ENCODE measurements around the gene FGD1.
A peak's percentile ranks its signal among the peaks of the same experiment; 100 is the strongest.

The FGD1 gene

DNA sequence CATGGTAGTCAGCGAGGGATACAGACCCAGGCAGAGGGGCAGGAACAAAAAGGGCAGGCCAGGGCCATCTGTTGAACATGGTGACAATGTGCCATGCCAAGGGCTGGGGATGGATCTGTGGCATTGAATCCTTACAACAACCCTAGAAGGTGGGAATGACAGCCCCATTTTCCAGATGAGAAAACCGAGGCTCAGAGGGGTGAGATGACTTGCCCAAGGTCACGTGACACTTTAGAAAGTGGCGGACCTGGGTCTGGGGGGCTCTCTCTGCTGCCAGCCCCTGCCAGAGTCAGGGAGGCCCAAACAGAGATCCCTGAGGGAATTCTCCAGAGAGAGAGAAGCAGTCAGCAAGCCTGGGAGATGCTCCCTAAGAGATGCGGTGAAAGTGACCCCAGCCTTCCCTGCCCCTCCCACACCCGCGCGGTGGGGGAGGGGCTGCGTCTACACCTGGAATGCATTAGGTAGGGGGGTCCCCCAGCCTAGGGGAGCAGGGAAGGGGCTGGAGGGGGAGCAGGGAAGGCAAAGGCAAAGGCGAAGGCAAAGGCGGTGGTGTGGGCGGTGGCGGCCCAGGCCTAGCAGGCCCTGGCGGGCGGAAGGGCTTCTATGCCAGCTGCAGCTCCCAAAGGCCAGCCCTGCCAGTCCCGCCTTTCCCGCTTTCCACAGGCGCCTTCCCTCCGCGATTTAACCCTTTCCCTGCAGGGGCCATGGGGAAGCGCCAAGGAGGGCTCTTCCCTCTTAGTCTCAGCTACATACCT lies 13.0 kb downstream of the FGD1 start:
- H2BK120ac ChIP-seq (ENCODE audit: insufficient read depth, low read length, poor library complexity): no peak overlapping the region
- peak overlapping the region; percentile 86 for H4K91ac ChIP-seq (ENCODE audit: low read depth, low read length)
- H2AK5ac ChIP-seq (ENCODE audit: low read length): peak overlapping the region; percentile 86
- peak overlapping the region; percentile 88 for H3K18ac ChIP-seq (ENCODE audit: low read length)
- H3K23ac ChIP-seq (ENCODE audit: low read length): no peak overlapping the region
- peak overlapping the region; percentile 70 for H3K14ac ChIP-seq (ENCODE audit: low read length)
- H2AFZ ChIP-seq (ENCODE audit: insufficient read depth, low read length, poor library complexity): no peak overlapping the region
- H4K12ac ChIP-seq (ENCODE audit: low read depth, low read length): peak overlapping the region; percentile 59
- no peak overlapping the region for H3K9ac ChIP-seq (ENCODE audit: low read length)
- no peaks in the 10 kb centered on the region for H3K27me3 ChIP-seq (ENCODE audit: insufficient read depth, low read length)
- H3K27ac ChIP-seq (ENCODE audit: low read depth, low read length): peak overlapping the region; percentile 9
- H3K79me2 ChIP-seq (ENCODE audit: control insufficient read depth, insufficient read depth, low read length, poor library complexity): peaks cover 1% of the 10 kb centered on the region
- no peaks in the 10 kb centered on the region for H3K9me3 ChIP-seq (ENCODE audit: insufficient read depth, low read depth, low read length)
- WGBS (ENCODE audit: extremely low coverage, insufficient coverage, insufficient read length): no CpG with 5 or more reads among the region's 21 CpGs
- H3K4me1 ChIP-seq (ENCODE audit: control insufficient read depth in 1 of 2, insufficient read depth in 2 of 2, low read length in 2 of 2): peaks cover 23 to 32% of the 10 kb centered on the region in 2 experiments
- peaks cover 10% of the 10 kb centered on the region for H3K79me1 ChIP-seq (ENCODE audit: low read length)
- H3K4me3 ChIP-seq (ENCODE audit: low read depth, low read length): no peak overlapping the region
- peak overlapping the region; percentile 80 for H3K4ac ChIP-seq (ENCODE audit: low read depth, low read length)
- no peaks in the 10 kb centered on the region for H3K36me3 ChIP-seq (ENCODE audit: control insufficient read depth in 1 of 2, insufficient read depth in 2 of 2, low read length in 2 of 2)
- peak overlapping the region; percentile 85 for H2BK12ac ChIP-seq (ENCODE audit: low read length)
- H4K8ac ChIP-seq (ENCODE audit: low read depth, low read length): peak overlapping the region; percentile 73
- H2BK5ac ChIP-seq (ENCODE audit: low read depth, low read length, poor library complexity): peak overlapping the region; percentile 47
- DNase-seq: no peak
- H3K4me2 ChIP-seq (ENCODE audit: low read length): no peak overlapping the region

DNA sequence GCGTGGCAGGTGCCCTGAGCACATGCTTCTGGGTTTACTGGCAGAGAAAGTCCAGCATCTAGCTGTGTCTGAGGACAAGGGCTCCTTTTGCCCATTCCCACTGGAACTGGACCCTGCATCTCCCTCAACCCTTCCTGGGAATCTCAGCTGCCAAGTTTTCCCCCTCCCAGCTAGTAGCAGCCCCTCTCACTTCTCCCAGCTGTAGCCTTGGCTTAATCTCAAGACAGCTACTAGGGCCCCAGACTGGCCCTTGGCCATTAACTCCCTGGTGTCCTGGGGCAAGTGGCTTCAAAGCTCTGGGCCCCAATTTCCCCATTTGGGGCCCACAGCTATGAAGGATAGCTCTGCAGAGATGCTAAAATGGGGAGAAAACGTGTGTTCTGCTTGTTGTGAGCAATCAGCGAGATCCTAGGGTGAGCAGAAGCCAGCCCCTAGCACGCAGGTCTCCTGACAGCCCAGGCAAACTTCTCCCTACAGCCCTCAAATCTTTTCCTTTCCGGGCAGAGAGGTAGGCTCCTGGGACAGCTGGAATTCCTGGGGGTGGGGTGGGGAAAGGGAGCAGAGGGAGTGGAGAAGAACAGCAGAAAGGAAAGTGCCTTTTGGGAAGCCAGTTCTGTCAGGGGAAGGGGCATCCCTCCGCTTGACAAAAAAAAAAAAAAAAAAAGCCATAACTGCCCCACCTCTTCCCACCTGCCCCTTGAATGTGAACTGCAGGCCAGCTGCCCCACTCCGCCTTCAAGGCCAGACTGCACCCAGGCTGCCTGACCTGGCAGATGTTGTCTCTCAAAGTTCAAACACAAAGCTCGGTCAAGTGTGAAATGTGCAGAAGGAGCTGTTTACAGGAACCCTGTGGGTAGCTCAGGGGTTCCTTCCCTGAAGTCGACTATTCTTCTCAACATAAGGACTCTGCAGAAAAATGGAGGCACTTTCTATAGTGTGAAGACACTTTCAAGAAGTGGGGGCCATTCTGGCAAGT lies 16.6 kb downstream of the FGD1 start:
- Histone ChIP-seq H3K9me3 (ENCODE audit: insufficient read depth, low read depth, low read length) (no peaks in the 10 kb centered on the region), H3K27ac (ENCODE audit: low read depth, low read length) (no peak overlapping the region), H3K23ac (ENCODE audit: low read length) (no peak overlapping the region), H3K14ac (ENCODE audit: low read length) (no peak overlapping the region), H2BK12ac (ENCODE audit: low read length) (no peak overlapping the region), H3K4ac (ENCODE audit: low read depth, low read length) (no peak overlapping the region), H3K18ac (ENCODE audit: low read length) (no peak overlapping the region), H3K4me3 (ENCODE audit: low read depth, low read length) (no peak overlapping the region), H2BK5ac (ENCODE audit: low read depth, low read length, poor library complexity) (no peak overlapping the region), H3K4me1 (ENCODE audit: control insufficient read depth in 1 of 2, insufficient read depth in 2 of 2, low read length in 2 of 2) (peaks cover 23 to 28% of the 10 kb centered on the region in 2 experiments), H3K9ac (ENCODE audit: low read length) (no peak overlapping the region), H3K36me3 (ENCODE audit: control insufficient read depth in 1 of 2, insufficient read depth in 2 of 2, low read length in 2 of 2) (no peaks in the 10 kb centered on the region), H4K8ac (ENCODE audit: low read depth, low read length) (no peak overlapping the region), H3K79me2 (ENCODE audit: control insufficient read depth, insufficient read depth, low read length, poor library complexity) (peaks cover 1% of the 10 kb centered on the region), H3K79me1 (ENCODE audit: low read length) (peaks cover 10% of the 10 kb centered on the region), H4K91ac (ENCODE audit: low read depth, low read length) (no peak overlapping the region), H2AFZ (ENCODE audit: insufficient read depth, low read length, poor library complexity) (no peak overlapping the region), H3K27me3 (ENCODE audit: insufficient read depth, low read length) (no peaks in the 10 kb centered on the region), H4K12ac (ENCODE audit: low read depth, low read length) (no peak overlapping the region), H3K4me2 (ENCODE audit: low read length) (no peak overlapping the region), H2BK120ac (ENCODE audit: insufficient read depth, low read length, poor library complexity) (no peak overlapping the region), H2AK5ac (ENCODE audit: low read length) (peak overlapping the region; percentile 66)
- no CpG with 5 or more reads among the region's 9 CpGs for WGBS (ENCODE audit: extremely low coverage, insufficient coverage, insufficient read length)
- no peak for DNase-seq

DNA sequence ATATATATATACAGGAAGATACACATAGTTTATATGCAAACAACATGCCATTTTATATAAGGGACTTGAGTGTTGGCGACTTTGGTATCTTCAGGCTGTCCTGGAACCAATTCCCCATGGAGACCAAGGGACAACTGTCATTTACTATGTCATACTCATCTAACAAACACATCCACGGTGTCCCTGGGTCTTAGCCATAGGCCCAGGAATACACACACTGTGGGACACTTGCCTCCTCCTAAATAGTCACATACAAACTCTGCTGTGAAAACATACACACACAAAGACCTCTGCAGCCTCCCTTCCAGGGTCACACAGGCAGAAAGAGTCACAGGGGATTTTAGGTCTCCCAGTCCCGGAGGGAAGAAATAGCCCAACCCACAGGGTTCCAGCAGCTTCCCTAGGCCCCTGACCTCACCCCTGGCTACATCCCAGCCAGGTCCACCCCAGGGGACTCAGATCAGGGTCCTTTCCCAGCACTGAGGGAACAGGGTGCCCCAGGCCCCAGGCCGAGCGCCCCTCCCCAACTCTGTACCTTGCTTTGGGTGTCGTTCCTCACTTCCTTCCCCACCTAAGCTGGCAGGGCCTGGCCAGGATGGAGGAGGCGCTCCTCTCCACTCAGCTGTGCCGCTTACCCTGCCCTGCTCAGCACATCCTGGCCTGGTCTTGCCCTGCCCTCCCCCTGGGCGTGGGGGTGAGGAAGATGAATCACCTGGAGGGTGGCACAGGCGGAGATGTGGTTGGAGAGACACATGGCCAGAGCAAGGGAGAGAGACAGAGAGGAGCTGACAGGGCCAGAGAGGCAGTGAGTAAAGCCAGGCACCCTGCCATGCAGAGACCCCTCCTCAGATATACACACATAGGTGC lies 21.8 kb downstream of the FGD1 start:
- H2AK5ac ChIP-seq (ENCODE audit: low read length): no peak overlapping the region
- no peak overlapping the region for H2BK120ac ChIP-seq (ENCODE audit: insufficient read depth, low read length, poor library complexity)
- no peak overlapping the region for H2BK5ac ChIP-seq (ENCODE audit: low read depth, low read length, poor library complexity)
- no peak overlapping the region for H3K4me2 ChIP-seq (ENCODE audit: low read length)
- peaks cover 2% of the 10 kb centered on the region for H3K79me1 ChIP-seq (ENCODE audit: low read length)
- no peak overlapping the region for H3K4ac ChIP-seq (ENCODE audit: low read depth, low read length)
- no peak overlapping the region for H2BK12ac ChIP-seq (ENCODE audit: low read length)
- H3K27me3 ChIP-seq (ENCODE audit: insufficient read depth, low read length): no peaks in the 10 kb centered on the region
- no peak overlapping the region for H3K23ac ChIP-seq (ENCODE audit: low read length)
- no peak overlapping the region for H4K8ac ChIP-seq (ENCODE audit: low read depth, low read length)
- no peak overlapping the region for H3K9ac ChIP-seq (ENCODE audit: low read length)
- peaks cover 3 to 5% of the 10 kb centered on the region in 2 experiments for H3K4me1 ChIP-seq (ENCODE audit: control insufficient read depth in 1 of 2, insufficient read depth in 2 of 2, low read length in 2 of 2)
- H4K12ac ChIP-seq (ENCODE audit: low read depth, low read length): no peak overlapping the region
- H3K27ac ChIP-seq (ENCODE audit: low read depth, low read length): no peak overlapping the region
- no peak overlapping the region for H2AFZ ChIP-seq (ENCODE audit: insufficient read depth, low read length, poor library complexity)
- H3K36me3 ChIP-seq (ENCODE audit: control insufficient read depth in 1 of 2, insufficient read depth in 2 of 2, low read length in 2 of 2): peaks cover 10 to 12% of the 10 kb centered on the region in 2 experiments
- no peaks in the 10 kb centered on the region for H3K9me3 ChIP-seq (ENCODE audit: insufficient read depth, low read depth, low read length)
- H3K14ac ChIP-seq (ENCODE audit: low read length): no peak overlapping the region
- H4K91ac ChIP-seq (ENCODE audit: low read depth, low read length): no peak overlapping the region
- no peak overlapping the region for H3K18ac ChIP-seq (ENCODE audit: low read length)
- no CpG with 5 or more reads among the region's 10 CpGs for WGBS (ENCODE audit: extremely low coverage, insufficient coverage, insufficient read length)
- no peak overlapping the region for H3K4me3 ChIP-seq (ENCODE audit: low read depth, low read length)
- peaks cover 1% of the 10 kb centered on the region for H3K79me2 ChIP-seq (ENCODE audit: control insufficient read depth, insufficient read depth, low read length, poor library complexity)
- no peak for DNase-seq
